GM06990 (cell line): ENCODE results near the gene IGF1R.

Experiments
- DNase-seq: peaks from one replicate; pipeline ENCODE4 v3.0.0-alpha.2; 2011; ENCODE audit not compliant: insufficient read length; ENCODE audit errors: extremely low read depth
- H3K27me3 ChIP-seq: replicated peaks from 2 replicates; pipeline ENCODE4 v1.6.0; 2011; ENCODE audit warnings: low read length; ENCODE audit not compliant: control insufficient read depth, insufficient read depth
- H3K36me3 ChIP-seq: 2 replicates; pipeline ENCODE4 v1.5.1; 2011; ENCODE audit warnings: low read length; ENCODE audit not compliant: control insufficient read depth, insufficient read depth
- H3K4me3 ChIP-seq: replicated peaks from 2 replicates; pipeline ENCODE4 v1.5.1; 2011; ENCODE audit warnings: low read depth, mild to moderate bottlenecking, control low read depth, low read length
- CTCF ChIP-seq: IDR thresholded peaks from 2 replicates; pipeline ENCODE4 v1.5.1; 2011; ENCODE audit warnings: low read length, control low read depth, mild to moderate bottlenecking, inconsistent platforms; ENCODE audit not compliant: insufficient read depth, poor library complexity, severe bottlenecking

The IGF1R gene

GRCh38 chr15:98722645-98723044 lies 74.3 kb downstream of the IGF1R start:
- no peaks in the 10 kb centered on the region for H3K27me3 ChIP-seq

GRCh38 chr15:98723195-98723594 lies 74.9 kb downstream of the IGF1R start:
- Histone ChIP-seq H3K27me3 (no peaks in the 10 kb centered on the region), H3K4me3 (no peak overlapping the region), H3K36me3 (no peaks in the 10 kb centered on the region)
- no peak for DNase-seq
- TF ChIP-seq CTCF = no peak

More at GRCh38 chr15:98722645-98723044, 74.3 kb downstream of the IGF1R start:
- no peak overlapping the region for H3K4me3 ChIP-seq
- no peaks in the 10 kb centered on the region for H3K36me3 ChIP-seq
- TF ChIP-seq CTCF = no peak
- DNase-seq = no peak

- no peak for DNase-seq
- Histone ChIP-seq H3K36me3 (no peaks in the 10 kb centered on the region), H3K27me3 (no peaks in the 10 kb centered on the region), H3K4me3 (no peak overlapping the region)
- TF ChIP-seq CTCF = no peak
These were observed 75.7 kb downstream of the IGF1R start for GRCh38 chr15:98724048-98724447.

- TF ChIP-seq CTCF = no peak
- DNase-seq = no peak
- Histone ChIP-seq H3K36me3 (no peaks in the 10 kb centered on the region), H3K4me3 (no peak overlapping the region), H3K27me3 (no peaks in the 10 kb centered on the region)
These were observed 76.2 kb downstream of the IGF1R start for GRCh38 chr15:98724494-98724893.

- DNase-seq = no peak
- no peaks in the 10 kb centered on the region for H3K27me3 ChIP-seq
- no peak overlapping the region for H3K4me3 ChIP-seq
- no peak for TF ChIP-seq CTCF
- H3K36me3 ChIP-seq = no peaks in the 10 kb centered on the region
These were observed 77.5 kb downstream of the IGF1R start for GRCh38 chr15:98725874-98726273.
